Heart right ventricle (tissue), 16 donors: ENCODE measurements around the gene HRH4. TPM values are rescaled to one million over a fixed set of nuclear protein-coding genes. Genes with fewer than 3 reads are reported as not detected.

Experiments
- ATAC-seq, 8 donors: fragments of 200-7000 bp; cut with Tn5 transposase; one replicate each; pipeline ENCODE4 v1.9.1; 2020; ENCODE audit warnings: mild to moderate bottlenecking in 8 of 8, moderate library complexity in 8 of 8, moderate number of reproducible peaks in 1 of 8
- DNase-seq, 2 donors: peaks; one replicate each; pipeline ENCODE4 v3.0.0-alpha.2; 2020
- H3K27ac ChIP-seq, 10 donors: fragments of 200-600 bp; sonication (generic) in 2 of 10; one replicate each; pipeline versions ENCODE4 v1.5.0 to v1.8.0; 2020 to 2022; ENCODE audit warnings: mild to moderate bottlenecking in 3 of 10
- H3K27me3 ChIP-seq, 7 donors: fragments of 200-600 bp; one replicate each; pipeline ENCODE4 v1.8.0; 2021 to 2022; ENCODE audit warnings: mild to moderate bottlenecking in 2 of 7
- H3K36me3 ChIP-seq, 9 donors: fragments of 200-600 bp; sonication (generic) in 1 of 9; one replicate each; pipeline versions ENCODE4 v1.5.0 to v1.8.0; 2020 to 2022; ENCODE audit warnings: mild to moderate bottlenecking in 2 of 9
- H3K4me1 ChIP-seq, 9 donors: fragments of 200-600 bp; sonication (generic) in 1 of 9; one replicate each; pipeline versions ENCODE4 v1.5.0 to v1.8.0; 2020 to 2022; ENCODE audit warnings: mild to moderate bottlenecking in 4 of 9
- H3K4me3 ChIP-seq, 10 donors: fragments of 200-600 bp; sonication (generic) in 2 of 10; one replicate each; pipeline versions ENCODE4 v1.5.0 to v1.8.0; 2020 to 2022; ENCODE audit warnings: mild to moderate bottlenecking in 7 of 10, moderate library complexity in 2 of 10
- H3K9me3 ChIP-seq, 11 donors: fragments of 200-600 bp in 10 of 11; sonication (generic) in 2 of 11; one replicate each; pipeline versions ENCODE4 v1.5.0 to v1.8.0; 2013 to 2022; ENCODE audit warnings: mild to moderate bottlenecking in 2 of 11, control low read depth in 1 of 11, moderate library complexity in 1 of 11
- CTCF ChIP-seq, 9 donors: fragments of 200-600 bp; sonication (generic) in 2 of 9; IDR thresholded peaks; one replicate each; pipeline versions ENCODE4 v1.5.0 to v1.8.0; 2021 to 2022; ENCODE audit warnings: antibody characterized with exemption in 9 of 9, mild to moderate bottlenecking in 5 of 9, moderate library complexity in 1 of 9
- WGBS, 2 donors: extraction: QIAGEN DNeasy Blood & Tissue Kit; methylation state at CpG; one replicate each; pipeline ENCODE4 v1.1.7; 2013; ENCODE audit warnings: inconsistent platforms in 1 of 2; 5-methylcytosine and 5-hydroxymethylcytosine counted together
- intact Hi-C, 10 donors: fragments of 100-400 bp; cut with DNase I; formaldehyde crosslinking; loops; one replicate each; pipeline versions ENCODE4 v1.11.1 to v1.14.2; 2022
- polyA plus RNA-seq, 2 donors: library from polyadenylated mRNA; stranded (reverse); fragments of 200-250 nt; gene quantifications; one replicate each; pipeline ENCODE4 v1.2.3, GENCODE V29; 2013
- total RNA-seq, 10 donors: library from RNA; stranded (reverse); fragmentation: NEBNext Ultra II Directional in 3 of 10; extraction: Animal tissue kit (Norgen Biotek cat#: 25700) in 3 of 10; gene quantifications; one replicate each; pipeline versions ENCODE4 v1.2.1 to v1.2.4, GENCODE V29; 2021 to 2023
- donor health status: Arrhythmogenic right ventricular cardiomyopathy.
- donor health status: ischemic (EF 13 %, LVEDD 7.1; RV severe dilation, severe dysfunction).
- donor health status: healthy with polysubstance abuse.
- donor health status: DM: no; HTN: yes; CAD: no.
- donor health status: DM: no; HTN: no; CAD: no.
- donor health status: ischemic (EF 25% LVEDD 6.9; RV normal size, moderate dysfunction).
- donor health status: ischemic (EF 25% LVEDD 5.7; RV mildly dilated, moderate dysfunction).
- donor health status: healthy.
- donor health status: DM: yes; HTN: yes; CAD: no.
- donor health status: Ischemic cardiomyopathy.
- donor health status: ischemic (EF 35%, LVEDD 5.7; RV mildly dilated, moderate dysfunction).
- donor health status: nonischemic (EF 11% LVEDD 7.7; RV severe dilation, severe dysfunction).
- donor health status: DM: yes; HTN: yes; CAD: no.
- donor health status: PGD.
- donor health status: ischemic (EF 29% LVEDD 5.4; RV normal size, mild dysfunction).
- donor health status: nonischemic (EF 23%, LVEDD 6.1; RV moderate dilation, normal function).

Gene HRH4
- total and polyA plus RNA-seq, 12 donors = under 0.01 to 0.28 (median 0.15) TPM; not detected in 9

GRCh38 chr18:24479371-24479770 lies 18.9 kb downstream of the HRH4 start:
- Histone ChIP-seq H3K9me3 (no peaks in the 10 kb centered on the region), H3K36me3 (no peaks in the 10 kb centered on the region), H3K4me3 (no peak overlapping the region), H3K27ac (no peak overlapping the region), H3K4me1 (no peaks in the 10 kb centered on the region), H3K27me3 (no peaks in the 10 kb centered on the region)
- DNase-seq (no peak), ATAC-seq (no peak)
- 82 to 88% methylated on average over 7 of the region's 7 CpGs for WGBS, 2 donors
- intact Hi-C loops = no loop called here
- TF ChIP-seq CTCF (IDR thresholded peaks at IDR 0.05) = no peak

DNA sequence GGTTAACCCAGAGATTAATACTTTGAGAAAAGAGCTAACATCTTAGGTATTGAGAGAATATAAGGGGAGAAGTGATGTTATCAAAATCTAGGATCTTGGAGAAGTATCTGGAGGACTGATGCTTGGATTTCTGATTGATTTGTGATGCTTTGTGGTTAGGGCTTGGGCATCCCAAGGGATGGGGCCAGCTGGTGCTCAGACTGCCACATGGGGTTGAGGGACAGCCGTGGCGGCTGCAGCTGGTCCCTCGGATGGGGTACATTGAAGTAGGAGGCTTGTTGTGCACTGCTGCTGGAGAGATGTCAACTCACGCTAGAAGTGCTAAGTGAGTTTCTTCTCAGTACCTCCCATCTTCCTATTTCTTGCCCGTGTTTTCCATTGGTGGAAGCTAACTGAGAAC lies 22.4 kb downstream of the HRH4 start:
- Histone ChIP-seq H3K36me3 (no peaks in the 10 kb centered on the region), H3K27me3 (no peaks in the 10 kb centered on the region), H3K4me3 (no peak overlapping the region), H3K9me3 (no peaks in the 10 kb centered on the region), H3K27ac (no peak overlapping the region), H3K4me1 (peaks cover 0 to 4% (median 0%) of the 10 kb centered on the region in 9 donors)
- intact Hi-C loops = loop anchor here in 5 of 10 donors (10.0 kb wide), 4 partner anchors 58 to 308 kb away; partner anchors contain the start of gene IMPACT (in 1 of the 5)
- 87 to 89% methylated on average over 5 of the region's 5 CpGs for WGBS, 2 donors
- TF ChIP-seq CTCF (IDR thresholded peaks at IDR 0.05) = no peak
- DNase-seq (no peak), ATAC-seq (no peak)

DNA sequence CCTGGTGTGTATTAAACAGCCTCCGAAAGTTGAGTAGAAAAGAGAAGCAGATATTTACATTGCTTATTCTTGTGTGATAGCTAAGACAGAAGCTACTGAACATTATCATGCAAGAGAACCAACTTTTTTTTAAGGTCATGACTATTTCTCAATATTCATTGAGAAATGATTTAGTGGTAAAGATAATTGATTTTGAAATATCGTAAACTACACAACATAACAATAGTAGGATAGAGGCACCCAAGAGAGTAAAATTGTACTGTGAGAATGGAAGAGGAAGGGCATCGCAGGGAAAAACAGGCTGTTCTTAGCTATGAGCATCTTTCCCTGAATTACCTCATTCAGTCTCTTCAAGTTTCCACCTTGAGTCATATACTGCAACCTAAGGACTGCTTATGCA lies 25.2 kb downstream of the HRH4 start:
- Histone ChIP-seq H3K27ac (no peak overlapping the region), H3K9me3 (no peaks in the 10 kb centered on the region), H3K4me1 (peaks cover 0 to 8% (median 0%) of the 10 kb centered on the region in 9 donors), H3K27me3 (no peaks in the 10 kb centered on the region), H3K4me3 (no peak overlapping the region), H3K36me3 (no peaks in the 10 kb centered on the region)
- 89 to 98% methylated on average over 3 of the region's 3 CpGs for WGBS, 2 donors
- DNase-seq (no peak), ATAC-seq (no peak)
- intact Hi-C loops = loop anchor here in 9 of 10 donors (2.0 to 10.0 kb wide), 9 partner anchors 61 to 311 kb away; partner anchors contain the start of gene IMPACT (in 1 of the 9)
- TF ChIP-seq CTCF (IDR thresholded peaks at IDR 0.05) = no peak

DNA sequence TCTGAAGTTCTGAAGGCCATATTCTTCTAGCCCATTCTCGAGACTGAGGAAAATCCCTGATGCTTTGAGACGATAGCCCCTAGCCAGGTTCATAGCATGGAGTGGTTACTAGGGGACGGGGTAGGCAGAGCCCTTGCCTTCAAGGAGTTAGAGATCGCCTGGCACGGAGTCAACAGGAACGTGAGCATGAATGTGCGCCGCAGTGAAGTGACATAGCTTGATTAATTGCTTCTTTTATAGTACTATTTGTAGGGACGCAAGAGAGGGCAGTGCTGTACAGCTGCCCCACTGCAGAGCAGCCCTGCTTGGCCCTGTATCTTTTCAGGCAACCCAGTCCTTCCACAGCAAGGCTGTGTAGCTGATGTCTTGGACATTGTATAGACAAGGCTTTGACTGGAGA lies 26.2 kb downstream of the HRH4 start:
- TF ChIP-seq CTCF (IDR thresholded peaks at IDR 0.05) = no peak
- Histone ChIP-seq H3K4me1 (peaks cover 0 to 8% (median 0%) of the 10 kb centered on the region in 9 donors), H3K4me3 (no peak overlapping the region), H3K9me3 (no peaks in the 10 kb centered on the region), H3K27ac (no peak overlapping the region), H3K36me3 (no peaks in the 10 kb centered on the region), H3K27me3 (no peaks in the 10 kb centered on the region)
- no peak for ATAC-seq
- intact Hi-C loops = loop anchor here in 9 of 10 donors (1.0 to 10.0 kb wide), 10 partner anchors 62 to 312 kb away; partner anchors contain the start of gene IMPACT (in 1 of the 9)
- WGBS, 2 donors = 70 to 74% methylated on average over 9 of the region's 9 CpGs
- DNase-seq = no peak
